ENCODE data around the gene TSPAN16. TPM values are rescaled to one million over a fixed set of nuclear protein-coding genes. Genes with fewer than 3 reads are reported as not detected.

The TSPAN16 gene
- total RNA-seq, 6 experiments from 2014 or later = not detected

DNA sequence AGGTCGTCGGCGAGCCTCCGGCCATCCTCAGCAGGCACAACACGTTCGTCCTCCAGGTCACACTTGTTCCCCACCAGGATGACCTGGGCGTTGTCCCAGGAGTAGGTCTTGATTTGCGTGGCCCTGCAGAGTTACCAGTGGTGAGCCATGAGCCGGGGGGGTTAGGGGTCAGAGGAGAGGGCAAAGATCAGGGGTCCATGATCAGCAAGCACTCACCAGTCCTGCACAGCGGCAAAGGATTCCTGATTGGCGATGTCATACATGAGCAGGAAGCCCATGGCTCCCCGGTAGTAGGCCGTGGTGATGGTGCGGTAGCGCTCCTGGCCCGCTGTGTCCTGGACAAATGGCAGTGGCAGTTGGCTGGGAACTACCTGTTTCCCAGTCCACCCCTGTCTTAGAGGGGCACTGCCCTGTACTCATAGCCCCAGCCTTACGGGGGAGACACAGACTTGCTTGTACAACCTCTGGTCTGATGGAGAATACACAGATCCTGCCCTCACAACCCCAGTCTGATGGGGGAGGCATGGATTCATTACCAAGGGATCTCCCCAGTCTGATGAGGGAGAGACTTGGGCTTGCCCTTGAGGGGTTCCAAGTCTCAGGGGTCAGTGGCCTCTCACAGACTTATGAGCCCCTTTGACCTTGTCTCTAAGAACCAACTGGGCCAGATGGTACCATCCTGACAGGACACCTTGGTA lies 39.6 kb downstream of the TSPAN16 start:
- Histone ChIP-seq H3K27me3 (no peaks in the 10 kb centered on the region), H3K4me1 (peaks cover 0 to 10% (median 0%) of the 10 kb centered on the region in 4 donors), H3K27ac (no peak overlapping the region), H3K4me3 (no peak overlapping the region), H3K36me3 (peaks cover 0 to 8% (median 0%) of the 10 kb centered on the region in 4 donors), H3K9me3 (no peaks in the 10 kb centered on the region)
- TF ChIP-seq, protein P1, sequence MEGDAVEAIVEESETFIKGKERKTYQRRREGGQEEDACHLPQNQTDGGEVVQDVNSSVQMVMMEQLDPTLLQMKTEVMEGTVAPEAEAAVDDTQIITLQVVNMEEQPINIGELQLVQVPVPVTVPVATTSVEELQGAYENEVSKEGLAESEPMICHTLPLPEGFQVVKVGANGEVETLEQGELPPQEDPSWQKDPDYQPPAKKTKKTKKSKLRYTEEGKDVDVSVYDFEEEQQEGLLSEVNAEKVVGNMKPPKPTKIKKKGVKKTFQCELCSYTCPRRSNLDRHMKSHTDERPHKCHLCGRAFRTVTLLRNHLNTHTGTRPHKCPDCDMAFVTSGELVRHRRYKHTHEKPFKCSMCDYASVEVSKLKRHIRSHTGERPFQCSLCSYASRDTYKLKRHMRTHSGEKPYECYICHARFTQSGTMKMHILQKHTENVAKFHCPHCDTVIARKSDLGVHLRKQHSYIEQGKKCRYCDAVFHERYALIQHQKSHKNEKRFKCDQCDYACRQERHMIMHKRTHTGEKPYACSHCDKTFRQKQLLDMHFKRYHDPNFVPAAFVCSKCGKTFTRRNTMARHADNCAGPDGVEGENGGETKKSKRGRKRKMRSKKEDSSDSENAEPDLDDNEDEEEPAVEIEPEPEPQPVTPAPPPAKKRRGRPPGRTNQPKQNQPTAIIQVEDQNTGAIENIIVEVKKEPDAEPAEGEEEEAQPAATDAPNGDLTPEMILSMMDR (IDR thresholded peaks at IDR 0.05) = no peak
- TF ChIP-seq POLR2A (IDR thresholded peaks at IDR 0.05) = no peak
- 100% methylated on average over 2 of the region's 17 CpGs for WGBS (ENCODE audit: insufficient coverage, low coverage, low lambda C conversion rate, missing lambda C conversion rate)
- DNase-seq (no peak), ATAC-seq (no peak)
- intact Hi-C loops (cut with DNase I) = no loop called here

- H3K9me3 ChIP-seq = no peaks in the 10 kb centered on the region
- H3K36me3 ChIP-seq = peaks cover 0 to 8% (median under 1%) of the 10 kb centered on the region in 4 donors
- no peak for TF ChIP-seq POLR2A (IDR thresholded peaks at IDR 0.05)
- TF ChIP-seq, protein P1 (IDR thresholded peaks at IDR 0.05) = no peak
- H3K27ac ChIP-seq = no peak overlapping the region
- H3K4me3 ChIP-seq = no peak overlapping the region
- ATAC-seq (no peak), DNase-seq (no peak)
- intact Hi-C loops (cut with DNase I) = no loop called here
- no peaks in the 10 kb centered on the region for H3K27me3 ChIP-seq
- peaks cover 0 to 10% (median 0%) of the 10 kb centered on the region in 4 donors for H3K4me1 ChIP-seq
- WGBS (ENCODE audit: insufficient coverage, low coverage, low lambda C conversion rate, missing lambda C conversion rate) = 56% methylated on average over 3 of the region's 14 CpGs
These were observed 41.1 kb downstream of the TSPAN16 start for GRCh38 chr19:11337080-11337479.

GRCh38 chr19:11338121-11338520 lies 42.2 kb downstream of the TSPAN16 start:
- Histone ChIP-seq H3K27ac (peak overlapping the region in 1 of 3 donors; percentile 8), H3K4me3 (no peak overlapping the region), H3K4me1 (peaks cover 0 to 10% (median 0%) of the 10 kb centered on the region in 4 donors), H3K9me3 (no peaks in the 10 kb centered on the region), H3K36me3 (peaks cover 0 to 11% (median 5%) of the 10 kb centered on the region in 4 donors), H3K27me3 (no peaks in the 10 kb centered on the region)
- TF ChIP-seq, protein P1 (IDR thresholded peaks at IDR 0.05) = no peak
- TF ChIP-seq POLR2A (IDR thresholded peaks at IDR 0.05) = no peak
- intact Hi-C loops (cut with DNase I) = no loop called here
- 89% methylated on average over 3 of the region's 7 CpGs for WGBS (ENCODE audit: insufficient coverage, low coverage, low lambda C conversion rate, missing lambda C conversion rate)
- DNase-seq (no peak), ATAC-seq (no peak)

DNA sequence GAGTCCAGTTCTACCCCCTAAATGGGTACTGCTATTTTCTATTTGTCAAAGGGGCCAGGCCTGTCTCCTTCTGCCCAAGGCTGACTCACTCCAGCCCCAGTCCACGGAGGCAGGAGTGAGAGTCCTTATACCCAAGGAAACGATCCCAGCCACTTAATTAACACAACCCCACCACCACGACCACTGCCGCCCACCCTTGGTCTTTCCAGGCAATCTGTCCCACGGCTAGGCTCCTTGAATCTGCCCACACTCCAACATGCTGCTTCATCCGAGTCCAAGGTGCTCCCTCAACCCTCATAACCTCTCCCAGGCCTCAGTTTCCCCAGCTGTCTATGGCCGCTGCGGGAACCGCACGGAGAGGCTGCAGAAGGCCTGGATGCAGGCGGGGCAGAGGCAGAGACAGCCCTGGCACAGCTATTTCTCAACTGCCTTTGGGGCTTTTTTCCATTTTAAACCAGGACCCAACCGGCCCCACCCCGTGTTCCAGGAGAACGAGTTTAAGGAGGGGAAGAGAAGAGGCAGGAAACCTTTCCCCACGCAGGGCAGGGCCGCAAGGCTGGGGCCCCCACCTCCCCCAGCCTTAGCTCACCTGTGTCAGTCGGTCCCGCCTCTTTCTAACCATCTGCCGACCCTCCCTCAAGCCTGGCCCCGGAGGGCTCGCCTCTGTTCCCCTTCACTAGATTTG lies 42.8 kb downstream of the TSPAN16 start:
- Histone ChIP-seq H3K27me3 (no peaks in the 10 kb centered on the region), H3K4me1 (peaks cover 0 to 14% (median 1%) of the 10 kb centered on the region in 4 donors), H3K36me3 (peaks cover 0 to 11% (median 5%) of the 10 kb centered on the region in 4 donors), H3K27ac (peak overlapping the region; percentile 8 to 57 (median 36)), H3K9me3 (no peaks in the 10 kb centered on the region), H3K4me3 (peak overlapping the region; percentile 43 to 61 (median 46))
- DNase-seq (no peak), ATAC-seq (peak in 3 of 4 donors; percentile 4 to 6 (median 6))
- intact Hi-C loops (cut with DNase I) = no loop called here
- no peak for TF ChIP-seq POLR2A (IDR thresholded peaks at IDR 0.05)
- TF ChIP-seq, protein P1 (IDR thresholded peaks at IDR 0.05) = no peak
- WGBS (ENCODE audit: insufficient coverage, low coverage, low lambda C conversion rate, missing lambda C conversion rate) = 52% methylated on average over 15 of the region's 21 CpGs

Measured in right lobe of liver (tissue), 6 donors.